Choroid plexus epithelial cell (primary cell): ENCODE measurements around the gene POLR2F.

Experiments used
- DNase-seq: peaks from one replicate; pipeline ENCODE4 v3.0.0-alpha.2; 2010; ENCODE audit warnings: low read depth
- H3K4me3 ChIP-seq: 2 replicates; pipeline ENCODE4 v1.5.1; 2011; ENCODE audit warnings: low read depth, mild to moderate bottlenecking, control low read depth, low read length, moderate library complexity
- TF ChIP-seq, protein P1 (sequence below): conservative IDR thresholded peaks from 2 replicates; pipeline ENCODE4 v1.5.1; 2011; ENCODE audit warnings: low read depth, mild to moderate bottlenecking, control low read depth, inconsistent platforms, low read length, moderate library complexity

POLR2F gene

DNA sequence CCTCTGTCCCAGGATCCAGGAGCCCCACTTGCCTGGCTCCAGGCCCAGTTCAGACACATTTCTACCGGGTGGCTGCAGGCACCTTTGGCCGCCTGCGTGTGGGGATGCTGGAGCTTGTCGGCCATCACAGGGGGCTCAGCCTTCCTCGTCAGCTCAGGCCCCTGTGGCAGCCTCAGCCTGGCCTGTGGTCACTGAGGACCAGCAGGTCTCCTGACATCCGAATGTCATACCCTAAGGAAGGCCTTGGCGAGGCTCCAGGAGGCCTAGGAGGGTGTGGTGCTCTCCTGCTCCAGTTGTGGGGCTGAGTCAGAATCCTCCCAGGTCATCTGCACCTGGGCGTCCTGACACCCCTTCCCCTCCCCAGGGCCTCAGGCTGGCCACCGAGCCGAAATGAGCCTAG, 45.7 kb downstream of the POLR2F start:
- DNase-seq = no peak
- TF ChIP-seq, protein P1, sequence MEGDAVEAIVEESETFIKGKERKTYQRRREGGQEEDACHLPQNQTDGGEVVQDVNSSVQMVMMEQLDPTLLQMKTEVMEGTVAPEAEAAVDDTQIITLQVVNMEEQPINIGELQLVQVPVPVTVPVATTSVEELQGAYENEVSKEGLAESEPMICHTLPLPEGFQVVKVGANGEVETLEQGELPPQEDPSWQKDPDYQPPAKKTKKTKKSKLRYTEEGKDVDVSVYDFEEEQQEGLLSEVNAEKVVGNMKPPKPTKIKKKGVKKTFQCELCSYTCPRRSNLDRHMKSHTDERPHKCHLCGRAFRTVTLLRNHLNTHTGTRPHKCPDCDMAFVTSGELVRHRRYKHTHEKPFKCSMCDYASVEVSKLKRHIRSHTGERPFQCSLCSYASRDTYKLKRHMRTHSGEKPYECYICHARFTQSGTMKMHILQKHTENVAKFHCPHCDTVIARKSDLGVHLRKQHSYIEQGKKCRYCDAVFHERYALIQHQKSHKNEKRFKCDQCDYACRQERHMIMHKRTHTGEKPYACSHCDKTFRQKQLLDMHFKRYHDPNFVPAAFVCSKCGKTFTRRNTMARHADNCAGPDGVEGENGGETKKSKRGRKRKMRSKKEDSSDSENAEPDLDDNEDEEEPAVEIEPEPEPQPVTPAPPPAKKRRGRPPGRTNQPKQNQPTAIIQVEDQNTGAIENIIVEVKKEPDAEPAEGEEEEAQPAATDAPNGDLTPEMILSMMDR = no peak
- H3K4me3 ChIP-seq = no peak overlapping the region

DNA sequence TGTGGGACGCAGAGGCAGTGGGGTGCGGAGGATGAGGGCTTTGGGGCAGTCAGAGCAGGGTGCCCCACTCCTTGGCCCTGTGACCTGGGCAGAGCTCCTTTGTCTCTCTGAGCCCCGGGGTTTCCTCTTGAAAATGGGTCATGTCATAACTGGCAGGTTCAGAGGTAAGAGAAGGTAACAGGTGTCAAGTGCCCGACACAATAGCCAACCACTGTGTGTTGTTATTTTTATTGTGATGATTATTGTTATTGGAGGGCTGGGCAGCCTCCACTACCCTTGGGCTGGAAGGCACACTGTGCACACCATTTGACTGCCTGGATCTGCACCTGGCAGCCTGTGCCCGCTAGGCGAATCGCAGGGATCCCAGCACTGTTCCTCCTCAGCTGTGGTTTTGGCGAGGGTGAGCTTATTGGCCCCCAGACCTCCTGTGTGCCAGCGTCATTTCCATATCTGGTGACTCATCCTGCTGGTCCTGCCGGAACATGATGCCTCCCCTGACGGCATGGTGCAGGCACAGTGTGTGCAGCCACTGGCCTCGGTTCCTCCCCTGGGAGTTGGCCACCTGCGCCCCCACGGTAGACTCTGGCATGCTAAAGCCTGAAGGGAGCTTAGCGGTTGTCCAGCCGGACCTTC, 46.3 kb downstream of the POLR2F start:
- H3K4me3 ChIP-seq = no peak overlapping the region
- TF ChIP-seq, protein P1 = no peak
- DNase-seq = peak; percentile 53

DNA sequence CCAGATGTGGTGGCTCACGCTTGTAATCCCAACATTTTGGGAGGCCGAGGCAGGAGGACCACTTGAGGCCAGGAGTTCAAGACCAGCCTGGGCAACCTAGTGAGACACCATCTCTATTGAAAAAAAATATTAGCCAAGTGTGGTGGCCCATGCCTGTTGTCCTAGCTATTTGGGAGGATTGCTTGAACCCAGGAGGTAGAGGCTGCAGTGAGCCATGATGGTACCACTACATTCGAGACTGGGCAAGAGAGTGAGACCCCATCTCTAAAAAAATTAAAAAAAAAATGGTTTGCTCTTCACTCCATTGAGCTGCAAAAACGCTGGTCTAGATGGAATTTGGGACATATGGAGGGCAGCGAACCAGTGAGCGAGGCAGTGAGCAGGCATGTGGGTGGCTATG, 52.4 kb downstream of the POLR2F start:
- TF ChIP-seq, protein P1 = no peak
- H3K4me3 ChIP-seq = no peak overlapping the region
- DNase-seq = no peak

DNA sequence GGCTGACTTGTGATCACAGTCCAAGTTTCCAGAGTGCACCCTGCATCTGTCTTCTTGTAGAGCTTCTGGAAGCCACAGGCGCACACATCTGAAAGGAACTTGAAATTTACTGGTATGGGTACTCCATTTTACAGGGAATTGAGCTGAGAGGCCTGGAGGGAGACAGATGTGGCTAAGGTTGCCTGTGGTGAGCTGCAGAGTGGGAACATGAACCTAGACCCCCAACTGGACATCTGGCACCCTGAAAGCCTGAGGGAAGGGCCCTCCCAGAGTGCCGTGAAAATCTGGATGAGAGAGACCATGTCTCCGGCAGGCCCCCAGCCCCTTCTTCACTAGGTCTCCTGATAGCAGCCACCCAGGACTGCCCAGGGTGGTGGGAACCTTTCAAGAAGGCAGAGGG, 53.4 kb downstream of the POLR2F start:
- TF ChIP-seq, protein P1 = no peak
- no peak overlapping the region for H3K4me3 ChIP-seq
- DNase-seq = no peak

DNA sequence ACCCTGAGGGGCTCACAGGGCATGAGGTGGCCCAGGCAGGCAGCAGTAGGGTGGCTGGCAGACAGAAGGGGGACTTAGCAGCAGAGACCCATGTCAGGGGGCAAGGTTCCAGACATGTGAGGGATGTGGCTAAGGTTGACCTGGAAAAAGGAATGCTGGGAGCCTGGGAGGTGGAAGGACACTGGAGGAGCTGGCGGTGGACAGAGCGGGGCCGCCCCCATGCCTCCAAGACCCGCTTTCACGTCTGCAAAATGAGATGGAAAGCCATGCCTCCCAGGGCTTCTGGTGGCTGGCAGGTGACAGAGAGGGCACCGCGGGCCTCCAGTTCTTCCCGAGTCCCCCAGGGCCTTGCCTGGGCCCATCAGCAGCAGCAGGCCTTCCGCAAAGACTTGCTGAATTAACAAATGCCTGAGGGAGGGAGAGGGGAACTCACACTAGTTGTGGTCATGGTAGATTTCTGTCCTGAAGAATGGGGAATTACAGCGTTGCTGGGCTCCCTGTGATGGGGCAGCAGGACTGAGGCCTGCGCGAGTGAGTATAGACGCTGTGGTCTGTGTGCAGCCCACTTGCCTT, 53.9 kb downstream of the POLR2F start:
- no peak for DNase-seq
- no peak overlapping the region for H3K4me3 ChIP-seq
- TF ChIP-seq, protein P1 = no peak

DNA sequence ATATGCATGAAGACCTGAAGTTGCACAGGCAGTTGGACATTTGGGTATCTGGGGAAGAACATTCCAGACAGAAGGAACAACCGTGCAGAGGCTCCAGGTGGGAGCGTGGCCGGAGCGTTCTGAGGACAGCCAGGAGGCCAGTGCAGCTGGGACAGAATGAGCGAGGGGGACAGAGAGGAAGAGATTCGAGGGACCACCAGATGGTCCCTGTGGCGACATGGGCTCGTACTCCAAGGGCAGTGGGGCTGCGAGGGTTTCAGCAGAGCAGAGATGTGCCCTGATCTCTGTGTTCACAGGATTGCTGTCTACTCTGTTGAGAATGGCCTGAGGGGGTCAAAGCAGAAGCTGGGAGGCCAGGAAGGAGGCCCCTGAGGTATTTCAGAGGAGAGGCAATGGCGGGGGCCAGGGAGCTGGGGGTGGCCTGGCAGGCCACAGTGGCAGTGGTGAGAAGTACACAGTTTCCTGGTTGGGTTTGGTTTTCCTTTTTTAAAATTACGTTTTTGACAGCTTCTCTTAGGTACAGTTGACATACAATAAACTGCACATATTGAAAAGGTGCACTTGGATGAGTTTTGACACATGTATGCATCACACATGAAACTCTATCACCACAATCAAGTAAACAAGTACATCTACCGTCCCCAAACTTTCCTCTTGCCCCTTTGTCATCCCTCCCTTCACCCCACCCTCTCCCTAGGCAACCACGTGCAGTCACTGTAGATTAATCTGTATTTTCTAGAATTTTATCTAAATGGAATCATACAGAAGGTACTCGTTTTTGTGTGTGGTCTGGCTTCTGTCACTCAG, 55.7 kb downstream of the POLR2F start:
- TF ChIP-seq, protein P1 = no peak
- no peak overlapping the region for H3K4me3 ChIP-seq
- DNase-seq = no peak
